Astrocyte (in vitro differentiated cells and primary cell): ENCODE data around the gene KCNA2. TPM values are rescaled to one million over a fixed set of nuclear protein-coding genes. Genes with fewer than 3 reads are reported as not detected.

Experiments used
- DNase-seq: peaks from one replicate; pipeline ENCODE4 v3.0.0-alpha.2; 2010; ENCODE audit warnings: low read depth
- FAIRE-seq: peaks from 2 replicates; lab custom pipeline; 2011; peaks lifted over from hg19 to GRCh38; lab: Jason Lieb, UNC
- H2AFZ ChIP-seq: 2 replicates; pipeline ENCODE4 v1.6.0; 2012; ENCODE audit warnings: low read depth, low read length, inconsistent platforms
- H3K27ac ChIP-seq: 2 replicates; pipeline ENCODE4 v1.5.1; 2011; ENCODE audit warnings: low read depth, low read length, inconsistent platforms
- H3K27me3 ChIP-seq: 2 replicates; pipeline ENCODE4 v1.6.0; 2011; ENCODE audit warnings: low read length, inconsistent platforms; ENCODE audit not compliant: insufficient read depth
- H3K36me3 ChIP-seq: 2 replicates; pipeline ENCODE4 v1.5.1; 2011; ENCODE audit warnings: low read length, inconsistent platforms; ENCODE audit not compliant: insufficient read depth
- H3K4me1 ChIP-seq: 2 replicates; pipeline ENCODE4 v1.5.1; 2011; ENCODE audit warnings: low read length, inconsistent platforms; ENCODE audit not compliant: insufficient read depth
- H3K4me2 ChIP-seq: 2 replicates; pipeline ENCODE4 v1.6.0; 2012; ENCODE audit warnings: low read length, inconsistent platforms
- H3K4me3 ChIP-seq: 2 replicates; pipeline ENCODE4 v1.5.1; 2011; ENCODE audit warnings: low read depth, mild to moderate bottlenecking, low read length, inconsistent platforms; ENCODE audit not compliant: insufficient read depth
- H3K79me2 ChIP-seq: 2 replicates; pipeline ENCODE4 v1.6.0; 2012; ENCODE audit warnings: mild to moderate bottlenecking, low read length, inconsistent platforms; ENCODE audit not compliant: insufficient read depth
- H3K9ac ChIP-seq: 2 replicates; pipeline ENCODE4 v1.6.0; 2012; ENCODE audit warnings: mild to moderate bottlenecking, low read length, inconsistent platforms
- H3K9me3 ChIP-seq: 2 replicates; pipeline ENCODE4 v1.5.1; 2012; ENCODE audit warnings: low read depth, mild to moderate bottlenecking, low read length, inconsistent platforms; ENCODE audit not compliant: insufficient read depth
- H4K20me1 ChIP-seq: 2 replicates; pipeline ENCODE4 v1.6.0; 2012; ENCODE audit warnings: low read length, inconsistent platforms; ENCODE audit not compliant: insufficient read depth
- H3K27ac Mint-ChIP-seq: one replicate; pipeline ENCODE4 v1.8.0; 2021; ENCODE audit warnings: mild to moderate bottlenecking, mixed read lengths; ENCODE audit not compliant: unreplicated experiment
- H3K27me3 Mint-ChIP-seq: one replicate; pipeline ENCODE4 v1.8.0; 2021; ENCODE audit warnings: low read depth, mixed read lengths; ENCODE audit not compliant: unreplicated experiment
- H3K36me3 Mint-ChIP-seq: one replicate; pipeline ENCODE4 v1.8.0; 2021; ENCODE audit warnings: low read depth, mixed read lengths; ENCODE audit not compliant: unreplicated experiment
- H3K4me1 Mint-ChIP-seq: one replicate; pipeline ENCODE4 v1.8.0; 2021; ENCODE audit warnings: low read depth, mixed read lengths; ENCODE audit not compliant: unreplicated experiment
- H3K4me3 Mint-ChIP-seq: one replicate; pipeline ENCODE4 v1.8.0; 2021; ENCODE audit warnings: mild to moderate bottlenecking, moderate library complexity, mixed read lengths; ENCODE audit not compliant: unreplicated experiment
- H3K9me3 Mint-ChIP-seq: one replicate; pipeline ENCODE4 v1.8.0; 2021; ENCODE audit warnings: mild to moderate bottlenecking, mixed read lengths; ENCODE audit not compliant: unreplicated experiment
- CTCF ChIP-seq: IDR thresholded peaks from 2 replicates; pipeline ENCODE4 v1.5.1; 2011; ENCODE audit warnings: low read depth, mild to moderate bottlenecking, inconsistent platforms, low read length, moderate library complexity; ENCODE audit not compliant: insufficient read depth
- EZH2 ChIP-seq: IDR thresholded peaks from 2 replicates; pipeline ENCODE4 v1.6.1; 2012; ENCODE audit warnings: mild to moderate bottlenecking, low read length, inconsistent platforms; ENCODE audit not compliant: insufficient read depth
- total RNA-seq: library from RNA; stranded (reverse); gene quantifications from 2 replicates; pipeline ENCODE4 v1.2.1, GENCODE V29; 2021

The KCNA2 gene
- total RNA-seq, 1 donor from 2014 or later: 0.57 TPM

GRCh38 chr1:110561596-110561995 lies 44.6 kb downstream of the KCNA2 start:
- DNase-seq (no peak), FAIRE-seq (no peak)
- TF ChIP-seq EZH2: no peak
- no peak for TF ChIP-seq CTCF
- peaks cover 7% of the 10 kb centered on the region for H3K4me1 Mint-ChIP-seq
- H3K36me3 ChIP-seq: no peaks in the 10 kb centered on the region
- no peak overlapping the region for H3K9ac ChIP-seq
- no peak overlapping the region for H2AFZ ChIP-seq
- peaks cover 79% of the 10 kb centered on the region for H3K27me3 Mint-ChIP-seq
- no peak overlapping the region for H3K4me3 ChIP-seq
- peaks cover 4% of the 10 kb centered on the region for H3K27me3 ChIP-seq
- no peaks in the 10 kb centered on the region for H4K20me1 ChIP-seq
- H3K4me2 ChIP-seq: no peak overlapping the region
- no peaks in the 10 kb centered on the region for H3K9me3 ChIP-seq
- H3K9me3 Mint-ChIP-seq: peaks cover 6% of the 10 kb centered on the region
- H3K27ac ChIP-seq: no peak overlapping the region
- no peak overlapping the region for H3K4me3 Mint-ChIP-seq
- no peaks in the 10 kb centered on the region for H3K36me3 Mint-ChIP-seq
- no peaks in the 10 kb centered on the region for H3K79me2 ChIP-seq
- no peaks in the 10 kb centered on the region for H3K4me1 ChIP-seq
- no peak overlapping the region for H3K27ac Mint-ChIP-seq

- no peak for DNase-seq
- Mint-ChIP-seq H3K36me3 (no peaks in the 10 kb centered on the region), H3K27ac (no peak overlapping the region), H3K9me3 (peaks cover 4% of the 10 kb centered on the region), H3K4me3 (no peak overlapping the region), H3K4me1 (peaks cover 7% of the 10 kb centered on the region), H3K27me3 (peaks cover 75% of the 10 kb centered on the region)
- H3K9ac ChIP-seq: no peak overlapping the region
- H3K9me3 ChIP-seq: no peaks in the 10 kb centered on the region
- no peak overlapping the region for H3K27ac ChIP-seq
- H3K27me3 ChIP-seq: peaks cover 23% of the 10 kb centered on the region
- peaks cover 3% of the 10 kb centered on the region for H3K4me1 ChIP-seq
- no peaks in the 10 kb centered on the region for H3K79me2 ChIP-seq
- H3K4me2 ChIP-seq: no peak overlapping the region
- H3K36me3 ChIP-seq: no peaks in the 10 kb centered on the region
- H4K20me1 ChIP-seq: no peaks in the 10 kb centered on the region
- FAIRE-seq: no peak
- TF ChIP-seq CTCF: no peak
- no peak overlapping the region for H2AFZ ChIP-seq
- no peak overlapping the region for H3K4me3 ChIP-seq
These were observed 47.0 kb downstream of the KCNA2 start for GRCh38 chr1:110559157-110559556.

- FAIRE-seq (no peak), DNase-seq (no peak)
- Histone ChIP-seq H4K20me1 (no peaks in the 10 kb centered on the region), H3K27me3 (peaks cover 24% of the 10 kb centered on the region), H3K79me2 (no peaks in the 10 kb centered on the region), H3K4me1 (peaks cover 3% of the 10 kb centered on the region), H3K27ac (no peak overlapping the region), H2AFZ (no peak overlapping the region), H3K9ac (no peak overlapping the region), H3K4me3 (no peak overlapping the region), H3K36me3 (no peaks in the 10 kb centered on the region), H3K9me3 (no peaks in the 10 kb centered on the region), H3K4me2 (no peak overlapping the region)
- TF ChIP-seq EZH2 (no peak), CTCF (no peak)
- H3K27ac Mint-ChIP-seq: no peak overlapping the region
- no peak overlapping the region for H3K4me3 Mint-ChIP-seq
- H3K4me1 Mint-ChIP-seq: peaks cover 7% of the 10 kb centered on the region
- peaks cover 3% of the 10 kb centered on the region for H3K9me3 Mint-ChIP-seq
- H3K36me3 Mint-ChIP-seq: peaks cover 2% of the 10 kb centered on the region
- H3K27me3 Mint-ChIP-seq: peaks cover 74% of the 10 kb centered on the region
These were observed 48.7 kb downstream of the KCNA2 start for GRCh38 chr1:110557481-110557880.
